Nephron (organoid): ENCODE measurements around the gene CSMD2.

Experiments
- H3K27ac Mint-ChIP-seq, 3 experiments: 2 replicates each; pipeline ENCODE4 v1.8.0; 2020; ENCODE audit warnings: mixed read lengths in 3 of 3, mild to moderate bottlenecking in 2 of 3, moderate library complexity in 1 of 3
- H3K27me3 Mint-ChIP-seq: 2 replicates; pipeline ENCODE4 v1.8.0; 2021; ENCODE audit warnings: low read depth, mild to moderate bottlenecking, moderate library complexity, mixed read lengths
- H3K36me3 Mint-ChIP-seq: 2 replicates; pipeline ENCODE4 v1.8.0; 2020; ENCODE audit warnings: low read depth, mixed read lengths
- H3K4me1 Mint-ChIP-seq: 2 replicates; pipeline ENCODE4 v1.8.0; 2020; ENCODE audit warnings: mixed read lengths
- H3K4me3 Mint-ChIP-seq, 3 experiments: 2 replicates each; pipeline ENCODE4 v1.8.0; 2020; ENCODE audit warnings: mild to moderate bottlenecking in 3 of 3, mixed read lengths in 3 of 3, moderate library complexity in 2 of 3
- H3K9me3 Mint-ChIP-seq: 2 replicates; pipeline ENCODE4 v1.8.0; 2020; ENCODE audit warnings: mixed read lengths
- TF ChIP-seq, protein P1 (sequence below), 3 experiments: fragments of 200-600 bp; sonication (generic); IDR thresholded peaks; one replicate each; pipeline ENCODE4 v1.5.0; 2021; ENCODE audit warnings: antibody characterized with exemption in 3 of 3; ENCODE audit not compliant: unreplicated experiment in 3 of 3

CSMD2 gene

DNA sequence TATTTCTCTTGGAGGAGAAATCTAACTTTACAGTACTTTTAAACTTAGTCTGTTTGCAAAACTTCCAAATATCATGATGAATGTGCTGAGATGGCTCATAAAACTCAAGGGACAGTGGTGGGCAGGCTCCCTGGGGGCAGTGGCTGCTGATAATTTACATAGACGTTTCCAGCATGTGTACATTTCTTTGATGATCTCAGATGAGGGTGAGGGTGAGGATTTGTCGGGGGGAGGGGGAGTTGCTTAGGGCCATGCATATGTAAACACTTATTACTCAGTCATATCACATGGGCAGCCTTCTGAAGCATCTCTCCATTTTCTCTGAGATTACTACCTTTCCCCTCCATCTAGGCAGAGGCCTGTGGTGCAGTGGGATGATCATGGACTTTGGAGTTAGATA is 454.1 kb downstream of the CSMD2 start:
- Mint-ChIP-seq H3K4me3 (no peak overlapping the region), H3K36me3 (no peaks in the 10 kb centered on the region), H3K27me3 (peaks cover 10% of the 10 kb centered on the region), H3K27ac (no peak overlapping the region), H3K9me3 (no peaks in the 10 kb centered on the region), H3K4me1 (peaks cover 7% of the 10 kb centered on the region)
- TF ChIP-seq, protein P1, sequence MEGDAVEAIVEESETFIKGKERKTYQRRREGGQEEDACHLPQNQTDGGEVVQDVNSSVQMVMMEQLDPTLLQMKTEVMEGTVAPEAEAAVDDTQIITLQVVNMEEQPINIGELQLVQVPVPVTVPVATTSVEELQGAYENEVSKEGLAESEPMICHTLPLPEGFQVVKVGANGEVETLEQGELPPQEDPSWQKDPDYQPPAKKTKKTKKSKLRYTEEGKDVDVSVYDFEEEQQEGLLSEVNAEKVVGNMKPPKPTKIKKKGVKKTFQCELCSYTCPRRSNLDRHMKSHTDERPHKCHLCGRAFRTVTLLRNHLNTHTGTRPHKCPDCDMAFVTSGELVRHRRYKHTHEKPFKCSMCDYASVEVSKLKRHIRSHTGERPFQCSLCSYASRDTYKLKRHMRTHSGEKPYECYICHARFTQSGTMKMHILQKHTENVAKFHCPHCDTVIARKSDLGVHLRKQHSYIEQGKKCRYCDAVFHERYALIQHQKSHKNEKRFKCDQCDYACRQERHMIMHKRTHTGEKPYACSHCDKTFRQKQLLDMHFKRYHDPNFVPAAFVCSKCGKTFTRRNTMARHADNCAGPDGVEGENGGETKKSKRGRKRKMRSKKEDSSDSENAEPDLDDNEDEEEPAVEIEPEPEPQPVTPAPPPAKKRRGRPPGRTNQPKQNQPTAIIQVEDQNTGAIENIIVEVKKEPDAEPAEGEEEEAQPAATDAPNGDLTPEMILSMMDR (IDR thresholded peaks at IDR 0.05; ENCODE audit: unreplicated experiment in 3 of 3): no peak

DNA sequence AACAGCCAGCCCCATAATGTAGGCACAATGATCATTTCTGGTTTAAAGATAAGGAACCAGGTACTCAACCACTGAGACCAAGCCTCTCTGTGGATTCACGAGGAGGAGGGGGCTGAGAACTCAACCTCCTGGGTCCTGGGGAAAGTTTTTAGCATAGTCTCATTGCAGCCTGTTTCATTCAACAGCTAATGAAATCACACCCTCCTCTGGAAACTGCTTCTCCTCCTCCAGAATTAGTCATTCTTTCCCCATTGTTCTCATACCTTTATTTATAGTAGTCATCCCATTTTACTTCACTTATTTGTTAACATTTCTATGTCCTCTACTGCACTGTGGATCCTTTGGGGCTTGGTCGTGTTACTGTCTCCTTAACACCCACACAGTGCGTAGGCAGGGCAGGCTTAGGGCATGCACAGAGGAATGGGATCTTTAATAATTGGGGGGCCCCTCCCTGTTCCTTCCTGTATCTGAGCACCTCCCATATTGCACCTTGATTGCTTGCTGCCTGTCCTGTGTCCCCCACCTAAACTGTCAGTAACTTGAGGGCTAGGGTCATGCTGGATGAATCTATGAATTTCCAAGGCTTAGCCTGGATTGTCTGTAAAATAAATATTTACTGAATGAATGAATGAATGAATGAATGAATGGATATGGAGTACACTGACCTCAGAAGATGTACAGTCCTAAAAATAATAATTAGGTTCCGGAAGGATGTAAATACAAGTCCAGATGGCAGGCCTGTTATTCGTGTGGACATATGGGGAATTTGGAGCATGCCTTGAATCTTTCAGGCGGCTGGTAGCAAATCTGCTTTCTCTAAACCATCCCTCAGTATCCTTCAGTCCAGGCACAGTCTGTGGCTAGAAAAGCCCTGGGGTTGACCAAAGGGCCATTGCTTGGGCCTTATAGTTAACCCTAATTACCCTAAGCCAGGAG is 455.0 kb downstream of the CSMD2 start:
- no peak overlapping the region for H3K27ac Mint-ChIP-seq
- H3K9me3 Mint-ChIP-seq: no peaks in the 10 kb centered on the region
- no peak overlapping the region for H3K4me3 Mint-ChIP-seq

DNA sequence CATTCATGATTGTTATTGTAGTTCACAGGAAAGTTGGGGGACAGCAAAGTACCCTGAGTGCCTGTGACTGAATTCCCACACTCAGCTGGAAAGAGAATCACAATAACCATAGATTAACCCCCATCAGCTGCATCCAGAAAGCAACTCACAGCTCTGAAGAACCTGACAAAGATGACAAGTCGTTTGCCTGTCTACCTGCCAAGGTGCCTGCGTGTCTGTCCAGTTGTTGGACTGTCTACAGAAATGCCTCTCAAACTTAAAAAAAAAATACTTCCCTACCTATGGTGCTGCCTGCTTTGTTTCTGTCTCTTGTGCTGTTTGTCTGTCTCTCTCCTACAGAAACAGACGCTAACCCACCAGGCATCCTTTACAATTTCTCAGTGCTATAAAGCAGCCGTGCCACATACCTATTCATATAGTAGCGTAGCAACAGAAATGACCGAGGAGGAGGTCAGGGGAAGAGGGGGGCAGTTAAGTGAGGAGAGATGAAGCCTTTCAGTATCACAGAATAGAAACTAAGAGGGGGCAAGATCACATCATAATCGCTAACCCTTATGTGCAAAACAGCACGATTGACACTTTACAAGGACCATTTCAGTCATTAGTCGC is 455.8 kb downstream of the CSMD2 start:
- Mint-ChIP-seq H3K36me3 (no peaks in the 10 kb centered on the region), H3K27ac (no peak overlapping the region), H3K4me3 (no peak overlapping the region), H3K9me3 (no peaks in the 10 kb centered on the region), H3K4me1 (peaks cover 7% of the 10 kb centered on the region), H3K27me3 (peaks cover 7% of the 10 kb centered on the region)
- TF ChIP-seq, protein P1 (IDR thresholded peaks at IDR 0.05; ENCODE audit: unreplicated experiment in 3 of 3): no peak

More for the DNA sequence above, 455.0 kb downstream of the CSMD2 start:
- Mint-ChIP-seq H3K27me3 (peaks cover 10% of the 10 kb centered on the region), H3K36me3 (no peaks in the 10 kb centered on the region), H3K4me1 (peaks cover 7% of the 10 kb centered on the region)
- TF ChIP-seq, protein P1 (IDR thresholded peaks at IDR 0.05; ENCODE audit: unreplicated experiment in 3 of 3): no peak

DNA sequence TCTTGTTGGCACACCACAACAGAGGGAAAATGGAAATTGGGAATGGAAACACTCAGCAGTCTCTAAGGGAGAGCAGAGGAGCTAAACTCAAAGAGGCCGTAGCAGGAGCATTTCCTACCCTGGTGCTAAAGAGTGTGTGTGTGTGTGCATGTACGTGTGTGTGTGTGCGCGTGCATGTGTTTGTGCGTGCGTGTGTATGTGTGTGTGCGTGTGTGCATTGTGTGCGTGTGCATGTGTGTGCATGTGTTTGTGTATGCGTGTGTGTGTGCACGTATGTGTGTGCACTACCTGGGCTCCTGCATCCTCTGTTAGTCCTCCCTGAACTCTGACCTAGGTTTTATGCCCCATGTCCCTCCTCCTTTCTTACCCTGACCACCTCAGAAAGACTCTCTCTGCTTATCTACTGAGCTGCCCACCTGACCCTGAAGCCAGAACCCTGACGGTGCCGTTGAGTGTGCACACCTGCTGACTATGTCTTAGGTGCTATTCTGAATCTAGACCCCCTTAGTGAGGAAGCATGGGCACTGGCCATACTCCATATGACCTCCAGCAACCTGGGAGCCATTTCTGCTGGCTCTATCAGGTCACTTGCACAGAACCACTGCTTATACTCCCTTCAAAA is 458.3 kb downstream of the CSMD2 start:
- Mint-ChIP-seq H3K4me3 (no peak overlapping the region), H3K4me1 (peaks cover 7% of the 10 kb centered on the region), H3K9me3 (peaks cover 2% of the 10 kb centered on the region), H3K27me3 (peaks cover 7% of the 10 kb centered on the region), H3K27ac (no peak overlapping the region), H3K36me3 (no peaks in the 10 kb centered on the region)
- TF ChIP-seq, protein P1 (IDR thresholded peaks at IDR 0.05; ENCODE audit: unreplicated experiment in 3 of 3): no peak

DNA sequence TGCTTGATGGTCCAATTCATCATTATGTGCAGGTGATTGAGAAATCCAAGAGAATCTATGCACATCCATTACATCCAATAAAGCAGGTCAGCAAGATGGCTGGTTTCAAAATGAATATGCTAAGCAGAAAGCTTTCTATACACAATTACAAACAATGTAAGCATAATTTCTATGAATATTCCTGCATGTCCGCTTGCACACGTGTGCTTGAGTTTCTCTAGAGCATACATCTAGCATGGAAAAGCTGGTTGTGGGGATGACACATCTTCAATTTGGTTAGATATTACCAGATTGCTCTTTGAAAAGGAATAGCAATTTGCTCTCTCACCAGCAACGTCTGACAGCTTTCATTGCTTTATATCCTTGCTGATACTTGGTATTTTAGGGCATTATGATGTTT is 461.6 kb downstream of the CSMD2 start:
- H3K4me1 Mint-ChIP-seq: no peaks in the 10 kb centered on the region
- peaks cover 12% of the 10 kb centered on the region for H3K27me3 Mint-ChIP-seq
- H3K9me3 Mint-ChIP-seq: peaks cover 4% of the 10 kb centered on the region
- H3K36me3 Mint-ChIP-seq: no peaks in the 10 kb centered on the region
- TF ChIP-seq, protein P1 (IDR thresholded peaks at IDR 0.05; ENCODE audit: unreplicated experiment in 3 of 3): no peak
- no peak overlapping the region for H3K4me3 Mint-ChIP-seq
- no peak overlapping the region for H3K27ac Mint-ChIP-seq
